ENCODE measurements around the gene BRD1.

DNA sequence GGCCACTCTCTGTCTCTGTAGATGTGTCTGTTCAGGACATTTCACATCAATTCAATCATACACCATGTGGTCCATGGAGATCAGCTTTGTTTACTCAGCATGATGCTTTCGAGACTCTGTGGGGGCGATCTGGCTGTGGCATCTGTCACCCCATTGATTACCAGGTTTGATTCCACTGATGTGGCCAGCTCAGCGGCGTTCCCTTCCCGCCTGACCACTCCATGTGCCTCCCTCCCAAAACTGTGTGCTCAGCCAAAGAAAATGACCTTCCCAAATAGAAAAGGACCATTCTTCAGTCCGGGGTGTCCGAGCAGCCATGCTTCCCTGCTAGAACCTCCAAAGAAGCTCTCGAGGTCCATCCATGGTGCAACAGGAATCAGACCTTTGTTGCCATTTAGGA is 89.1 kb downstream of the BRD1 start:
- TF ChIP-seq CTCF (IDR thresholded peaks at IDR 0.05; ENCODE audit: low read depth, low read length, poor library complexity, severe bottlenecking) (no peak), EZH2phosphoT487 (IDR thresholded peaks at IDR 0.05; ENCODE audit: borderline replicate concordance, low read length) (no peak)

All from DOHH2 (cell line).